Measurements from ENCODE around the gene LAIR2.

LAIR2 gene, protein sequence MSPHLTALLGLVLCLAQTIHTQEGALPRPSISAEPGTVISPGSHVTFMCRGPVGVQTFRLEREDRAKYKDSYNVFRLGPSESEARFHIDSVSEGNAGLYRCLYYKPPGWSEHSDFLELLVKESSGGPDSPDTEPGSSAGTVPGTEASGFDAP

DNA sequence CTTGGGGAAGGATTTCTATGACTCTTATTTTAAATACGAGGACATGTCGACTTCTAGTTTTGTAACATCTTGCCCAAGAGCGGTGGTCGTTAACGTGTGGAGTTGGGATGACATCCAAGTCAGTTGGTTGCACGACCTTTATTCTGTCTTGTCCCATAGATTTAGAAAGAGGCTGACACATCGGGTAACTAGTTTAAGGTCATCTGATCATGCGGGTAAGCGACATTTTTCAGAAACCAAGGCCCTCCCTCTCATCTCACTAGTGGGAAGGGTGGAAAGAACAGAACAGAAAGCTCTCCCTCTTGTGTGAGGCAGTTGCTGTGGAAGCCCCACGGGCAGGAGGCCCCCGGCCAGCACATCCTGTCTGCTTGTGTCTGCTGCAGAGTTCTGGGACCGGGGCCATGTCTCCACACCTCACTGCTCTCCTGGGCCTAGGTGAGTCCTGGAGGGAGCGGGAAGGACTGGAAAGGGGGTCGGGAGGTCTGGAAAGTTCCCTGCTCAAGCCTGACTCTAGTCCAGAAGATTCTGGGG is at the start of gene LAIR2:
Gene LAIR2 (plus strand): TSS at position 314 of the 531 bp plus-strand sequence. CDS start 88 bp downstream, at position 402.
- DNase-seq (ENCODE audit: insufficient read length, low spot score) (no peak), FAIRE-seq (no peak)

DNA sequence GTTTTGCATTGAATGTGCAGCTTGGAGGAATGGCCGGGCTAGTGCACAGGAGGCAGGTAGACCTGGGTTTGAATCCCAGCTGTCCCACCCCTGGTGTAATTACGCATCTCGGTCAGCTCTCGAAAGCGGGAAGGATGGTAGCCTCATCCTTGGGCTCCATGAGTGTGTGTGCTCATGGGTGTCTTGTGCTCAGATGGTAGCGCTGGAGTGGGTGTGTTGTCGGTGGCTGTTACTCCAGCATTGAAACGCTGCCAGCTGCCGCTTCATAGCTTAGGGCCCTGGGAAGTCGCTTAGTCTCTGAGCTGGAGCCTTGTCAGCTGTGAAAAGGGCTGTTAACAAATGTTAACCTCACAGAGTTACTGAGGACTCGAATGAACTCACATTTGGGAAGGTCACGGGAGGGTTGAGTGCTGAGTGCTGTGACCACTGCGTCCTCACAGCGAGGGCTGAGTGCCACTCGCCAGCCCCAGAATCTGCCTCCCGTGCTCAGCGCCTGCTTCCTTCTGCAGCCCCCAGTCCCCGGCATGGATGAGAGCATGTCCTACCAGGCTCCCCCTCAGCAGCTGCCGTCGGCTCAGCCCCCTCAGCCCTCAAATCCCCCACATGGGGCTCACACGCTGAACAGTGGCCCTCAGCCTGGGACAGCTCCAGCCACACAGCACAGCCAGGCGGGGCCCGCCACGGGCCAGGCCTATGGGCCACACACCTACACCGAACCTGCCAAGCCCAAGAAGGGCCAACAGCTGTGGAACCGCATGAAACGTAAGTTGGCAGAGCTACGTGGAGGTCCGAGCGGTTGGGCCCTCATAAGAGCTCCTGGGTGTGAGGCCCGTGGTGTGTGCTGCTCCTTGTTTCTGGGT is 48.5 kb upstream of the LAIR2 start:
- FAIRE-seq = no peak
- no peak for DNase-seq (ENCODE audit: insufficient read length, low spot score)

DNA sequence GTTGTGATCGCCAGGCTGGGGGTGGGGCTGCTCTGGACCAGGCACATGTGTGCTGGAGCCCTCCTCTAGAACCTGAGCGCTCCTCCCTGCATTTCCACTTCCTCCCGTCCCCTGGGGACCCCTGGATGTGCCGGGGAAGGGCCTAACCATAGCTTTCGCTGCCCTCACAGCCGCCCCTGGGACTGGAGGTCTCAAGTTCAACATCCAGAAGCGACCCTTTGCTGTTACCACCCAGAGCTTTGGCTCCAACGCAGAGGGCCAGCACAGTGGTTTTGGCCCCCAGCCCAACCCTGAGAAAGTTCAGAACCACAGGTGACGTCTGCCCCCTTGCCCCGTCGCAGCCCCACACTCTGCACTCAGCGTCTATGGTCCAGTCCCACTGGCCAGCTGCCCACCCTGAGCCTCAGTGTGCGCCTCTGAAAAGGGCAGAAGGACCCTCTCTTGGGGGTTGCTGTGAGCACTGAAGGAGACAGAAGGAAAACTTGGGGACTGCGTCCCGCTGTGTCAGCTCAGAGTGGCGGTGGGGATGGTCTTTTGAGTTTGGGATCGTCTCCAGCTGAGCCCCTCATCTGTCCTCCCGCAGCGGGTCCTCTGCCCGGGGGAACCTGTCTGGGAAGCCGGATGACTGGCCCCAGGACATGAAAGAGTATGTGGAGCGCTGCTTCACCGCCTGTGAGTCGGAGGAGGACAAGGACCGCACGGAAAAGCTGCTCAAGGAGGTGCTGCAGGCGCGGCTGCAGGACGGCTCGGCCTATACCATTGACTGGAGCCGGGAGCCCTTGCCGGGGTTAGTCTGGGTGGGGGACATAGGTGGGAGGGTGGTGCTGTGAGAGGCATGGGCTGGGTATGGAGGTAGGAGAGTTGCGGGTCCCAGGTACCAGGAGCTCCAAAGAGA is 47.6 kb upstream of the LAIR2 start:
- FAIRE-seq = no peak
- DNase-seq (ENCODE audit: insufficient read length, low spot score) = no peak

DNA sequence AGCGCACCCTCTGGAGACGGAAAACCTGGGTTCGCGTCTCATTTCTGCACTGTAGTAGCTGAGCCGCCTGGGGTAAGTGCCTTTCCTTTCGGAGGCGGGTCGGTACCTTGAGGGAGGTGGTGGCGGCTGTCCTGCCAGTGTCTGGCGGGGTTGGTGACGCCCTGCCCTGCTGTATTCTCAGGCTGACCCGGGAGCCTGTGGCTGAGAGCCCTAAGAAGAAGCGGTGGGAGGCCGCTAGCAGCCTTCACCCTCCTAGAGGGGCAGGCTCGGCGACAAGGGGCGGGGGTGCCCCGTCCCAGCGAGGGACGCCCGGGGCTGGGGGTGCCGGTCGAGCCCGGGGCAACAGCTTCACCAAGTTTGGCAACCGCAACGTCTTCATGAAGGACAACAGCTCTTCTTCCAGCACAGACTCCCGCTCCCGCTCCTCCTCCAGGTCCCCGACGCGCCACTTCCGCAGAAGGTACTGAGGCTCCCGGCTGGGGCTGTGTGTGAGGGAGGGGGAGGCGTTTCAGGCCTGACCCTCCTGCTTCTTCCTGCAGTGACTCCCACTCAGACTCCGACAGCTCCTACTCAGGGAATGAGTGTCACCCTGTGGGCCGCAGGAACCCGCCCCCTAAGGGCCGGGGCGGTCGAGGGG is 46.7 kb upstream of the LAIR2 start:
- FAIRE-seq (no peak), DNase-seq (ENCODE audit: insufficient read length, low spot score) (no peak)

DNA sequence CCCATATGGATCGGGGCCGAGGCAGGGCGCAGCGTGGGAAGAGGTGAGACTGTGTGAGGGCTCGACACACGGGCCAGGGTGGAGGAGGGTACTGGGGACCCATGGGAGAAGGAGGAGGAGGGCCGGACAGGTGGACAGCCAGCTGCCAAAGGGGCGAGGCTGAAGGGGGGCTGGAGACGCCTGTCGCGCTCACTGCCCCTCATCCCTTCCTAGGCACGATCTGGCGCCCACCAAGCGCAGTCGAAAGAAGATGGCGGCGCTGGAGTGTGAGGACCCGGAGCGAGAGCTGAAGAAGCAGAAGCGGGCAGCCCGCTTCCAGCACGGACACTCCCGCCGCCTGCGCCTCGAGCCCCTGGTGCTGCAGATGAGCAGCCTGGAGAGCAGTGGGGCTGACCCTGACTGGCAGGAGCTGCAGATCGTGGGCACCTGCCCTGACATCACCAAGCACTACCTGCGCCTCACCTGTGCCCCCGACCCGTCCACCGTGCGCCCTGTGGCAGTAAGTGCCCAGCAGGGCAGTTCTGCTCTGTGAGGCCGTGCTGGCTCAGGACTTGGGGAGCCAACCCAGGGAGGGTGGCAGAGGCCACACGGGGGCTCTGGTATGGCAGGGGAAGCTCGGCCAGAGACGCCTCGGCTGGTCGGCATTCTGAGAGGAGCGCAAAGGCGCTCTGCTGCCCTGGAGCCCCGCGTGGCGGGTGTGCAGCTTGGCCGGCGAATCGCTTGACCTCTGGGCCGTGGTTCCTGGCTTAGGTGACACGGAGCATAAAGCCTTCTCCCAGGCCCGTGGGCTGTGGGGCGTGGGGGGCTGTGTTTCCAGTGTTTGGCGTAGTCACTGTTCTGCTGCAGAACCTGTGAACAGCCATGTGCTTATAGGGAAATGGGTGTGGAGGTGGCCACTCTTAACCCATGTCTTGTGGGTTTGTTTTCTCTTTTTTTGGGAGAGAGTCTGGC is 45.9 kb upstream of the LAIR2 start:
- FAIRE-seq = no peak
- no peak for DNase-seq (ENCODE audit: insufficient read length, low spot score)

DNA sequence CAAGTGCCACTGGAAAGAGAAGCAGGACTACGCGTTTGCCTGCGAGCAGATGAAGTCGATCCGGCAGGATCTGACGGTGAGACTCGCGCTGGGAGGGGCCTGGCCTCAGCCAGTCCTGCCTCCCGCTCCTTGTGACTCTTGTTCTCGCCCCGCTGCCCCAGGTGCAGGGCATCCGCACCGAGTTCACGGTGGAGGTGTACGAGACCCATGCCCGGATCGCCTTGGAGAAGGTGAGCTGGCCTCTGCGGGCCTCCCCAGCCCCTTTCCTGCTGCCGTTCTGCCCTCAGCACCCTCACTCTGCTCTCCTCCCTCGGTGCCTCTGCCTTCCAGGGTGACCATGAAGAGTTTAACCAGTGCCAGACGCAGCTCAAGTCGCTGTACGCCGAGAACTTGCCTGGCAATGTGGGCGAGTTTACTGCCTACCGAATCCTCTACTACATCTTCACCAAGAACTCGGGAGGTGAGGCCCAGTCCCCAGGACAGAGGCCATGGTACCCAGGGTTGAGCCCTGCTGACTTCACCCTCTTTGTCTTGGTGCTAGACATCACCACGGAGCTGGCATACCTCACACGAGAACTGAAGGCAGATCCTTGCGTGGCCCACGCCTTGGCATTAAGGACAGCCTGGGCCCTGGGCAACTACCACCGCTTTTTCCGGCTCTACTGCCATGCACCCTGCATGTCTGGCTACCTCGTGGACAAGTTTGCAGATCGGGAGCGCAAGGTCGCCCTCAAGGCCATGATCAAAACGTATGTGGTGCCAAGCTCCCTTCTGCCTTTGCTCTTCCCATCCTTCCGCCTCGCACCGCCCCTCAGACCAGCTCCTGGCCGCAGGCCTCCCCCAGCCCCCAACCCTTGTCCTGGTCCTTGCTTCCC is 44.6 kb upstream of the LAIR2 start:
- DNase-seq (ENCODE audit: insufficient read length, low spot score) = no peak
- FAIRE-seq = no peak

DNA sequence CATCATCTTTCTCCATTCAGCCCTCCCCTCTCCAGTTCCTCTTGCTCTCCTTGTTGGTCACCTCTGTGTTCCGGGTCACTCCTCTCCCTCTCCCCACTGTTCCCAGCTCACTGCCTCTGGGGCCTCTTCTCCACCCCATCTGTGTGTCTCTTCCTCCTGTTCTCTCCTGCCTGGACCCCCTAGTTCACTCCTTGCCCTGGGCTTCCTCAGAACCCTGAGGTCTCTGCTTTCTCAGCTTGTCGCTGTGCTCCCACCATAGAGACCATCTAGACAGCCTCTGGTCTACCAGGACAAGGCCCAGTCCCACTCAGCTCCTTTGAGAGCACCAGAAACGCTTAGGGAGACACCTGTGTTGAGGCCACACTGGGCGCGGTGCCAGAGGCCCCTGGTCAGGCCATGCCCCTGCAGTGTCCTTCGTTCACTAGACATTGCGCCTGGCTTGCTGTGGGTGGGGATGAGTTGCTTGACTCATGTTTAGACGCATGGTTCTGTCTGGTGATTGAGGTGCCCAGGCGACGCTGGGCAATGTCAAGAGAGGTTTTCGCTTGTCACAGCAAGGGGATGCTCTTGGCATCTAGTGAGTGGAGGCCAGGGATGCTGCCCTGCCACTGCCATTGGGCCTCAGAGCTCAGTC is 43.9 kb upstream of the LAIR2 start:
- DNase-seq (ENCODE audit: insufficient read length, low spot score) (no peak), FAIRE-seq (no peak)

DNA sequence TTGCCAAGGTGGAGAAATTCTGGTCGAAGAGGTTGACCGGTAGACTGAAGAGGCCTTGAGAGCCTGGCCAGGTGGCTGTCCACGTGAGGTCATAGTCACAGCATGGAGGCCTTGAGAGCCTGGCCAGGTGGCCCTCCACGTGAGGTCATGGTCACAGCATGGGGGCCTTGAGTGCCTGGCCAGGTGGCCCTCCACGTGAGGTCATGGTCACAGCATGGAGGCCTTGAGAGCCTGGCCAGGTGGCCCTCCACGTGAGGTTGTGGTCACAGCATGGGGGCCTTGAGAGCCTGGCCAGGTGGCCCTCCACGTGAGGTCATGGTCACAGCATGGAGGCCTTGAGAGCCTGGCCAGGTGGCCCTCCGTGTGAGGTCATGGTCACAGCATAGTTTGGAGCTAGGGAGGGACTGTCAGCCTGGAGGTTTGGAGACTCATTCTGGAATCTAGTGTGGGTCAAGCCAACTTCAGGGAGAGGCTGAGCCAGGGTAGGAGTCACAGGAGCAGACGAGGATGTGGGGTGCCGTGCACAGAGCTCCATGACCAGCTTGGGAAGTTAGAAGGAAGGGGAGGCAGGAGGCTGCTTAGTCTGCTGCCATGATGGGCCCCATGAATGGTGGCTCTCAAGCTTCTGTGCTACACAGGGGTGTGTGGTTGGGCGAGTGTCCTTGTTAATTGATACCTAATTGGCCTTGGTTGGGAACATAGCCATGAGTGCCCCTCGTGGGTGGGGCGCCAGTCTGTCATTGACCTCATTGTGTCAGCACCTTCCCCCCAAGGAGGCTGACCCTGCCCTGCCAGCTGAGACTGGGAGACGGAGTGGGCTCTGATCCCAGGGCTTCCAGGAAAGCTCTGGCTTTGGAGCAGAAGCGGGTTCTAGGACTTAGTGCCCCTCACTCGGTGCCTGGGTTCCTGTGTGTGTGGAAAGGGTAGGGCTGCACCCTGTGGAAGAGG is 43.1 kb upstream of the LAIR2 start:
- DNase-seq (ENCODE audit: insufficient read length, low spot score) (no peak), FAIRE-seq (no peak)

DNA sequence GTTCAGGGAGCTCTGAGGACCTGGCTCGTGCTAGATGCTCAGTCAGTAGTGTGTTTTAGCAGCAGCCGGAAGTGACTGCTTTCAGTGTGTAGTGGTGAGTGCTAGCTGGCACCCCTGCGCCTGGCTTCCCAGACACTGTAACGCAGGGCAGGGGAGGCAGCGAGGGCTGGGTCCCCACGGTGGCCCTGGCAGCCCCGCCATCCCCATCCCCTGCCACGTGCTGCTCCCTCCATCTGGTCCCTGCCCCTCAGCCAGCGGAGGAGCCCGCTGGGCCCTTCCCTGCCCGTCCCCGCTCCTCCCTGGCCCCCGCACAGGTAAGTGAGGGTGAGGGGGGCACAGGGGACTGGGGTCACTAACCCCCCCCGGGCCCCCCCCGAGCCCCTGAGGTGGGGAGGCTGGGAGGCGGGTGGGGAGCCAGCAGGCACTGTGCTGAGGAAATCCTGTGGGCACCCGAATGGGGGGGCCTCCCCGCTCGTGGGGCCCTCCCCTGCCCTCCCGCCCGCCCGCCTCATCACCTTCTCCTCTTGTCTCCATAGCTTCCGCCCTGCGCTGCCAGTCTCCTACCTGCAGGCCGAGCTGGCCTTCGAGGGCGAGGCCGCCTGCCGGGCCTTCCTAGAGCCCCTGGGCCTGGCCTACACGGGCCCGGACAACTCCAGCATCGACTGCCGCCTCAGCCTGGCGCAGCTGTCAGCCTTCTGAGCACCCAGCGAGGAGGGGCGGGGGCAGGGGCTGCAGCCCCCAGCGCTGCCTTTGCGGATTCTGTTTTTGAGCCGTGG is 42.2 kb upstream of the LAIR2 start:
- FAIRE-seq (no peak), DNase-seq (ENCODE audit: insufficient read length, low spot score) (no peak)

DNA sequence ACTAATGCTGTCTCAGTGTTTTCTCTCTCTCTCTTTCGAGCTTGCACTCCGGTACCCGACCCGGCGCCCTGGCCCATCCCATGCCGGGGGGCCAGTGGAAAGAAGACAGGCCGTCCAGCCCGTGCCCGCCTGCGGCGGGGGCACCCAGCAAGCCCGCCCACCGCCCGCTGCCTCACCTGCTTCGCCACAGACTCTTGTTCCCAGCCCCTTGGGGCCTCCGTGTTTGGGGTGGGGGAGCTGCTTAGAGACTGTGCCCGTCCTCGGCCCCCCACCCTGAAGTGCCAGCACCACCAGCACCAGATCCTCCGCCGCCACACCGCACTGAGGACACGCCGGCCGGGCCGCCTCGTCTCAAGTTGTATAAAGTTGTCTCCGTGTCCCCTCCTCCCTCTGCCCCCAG is 41.4 kb upstream of the LAIR2 start:
- FAIRE-seq = no peak
- no peak for DNase-seq (ENCODE audit: insufficient read length, low spot score)

DNA sequence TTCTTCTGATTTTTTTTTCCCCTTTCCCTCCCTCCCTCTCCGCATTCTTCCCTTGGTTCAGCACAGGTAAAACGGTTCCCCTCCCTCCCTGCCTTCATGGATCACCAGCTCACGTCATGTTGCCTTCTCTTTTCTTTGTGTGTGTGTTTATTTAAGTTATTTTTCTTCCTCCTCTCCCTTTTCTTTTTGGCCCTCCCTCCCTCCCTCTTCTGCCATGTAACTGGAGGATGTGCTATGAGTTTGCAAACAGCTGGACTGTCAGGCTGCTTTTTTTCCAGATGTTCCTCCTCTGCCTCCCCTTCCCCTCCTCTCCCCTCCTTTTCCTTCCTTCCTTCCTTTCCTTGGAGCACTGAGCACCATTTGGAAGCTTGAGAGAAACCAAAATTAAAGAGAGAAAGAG is 41.0 kb upstream of the LAIR2 start:
- FAIRE-seq = peak; percentile 11
- DNase-seq (ENCODE audit: insufficient read length, low spot score) = no peak

DNA sequence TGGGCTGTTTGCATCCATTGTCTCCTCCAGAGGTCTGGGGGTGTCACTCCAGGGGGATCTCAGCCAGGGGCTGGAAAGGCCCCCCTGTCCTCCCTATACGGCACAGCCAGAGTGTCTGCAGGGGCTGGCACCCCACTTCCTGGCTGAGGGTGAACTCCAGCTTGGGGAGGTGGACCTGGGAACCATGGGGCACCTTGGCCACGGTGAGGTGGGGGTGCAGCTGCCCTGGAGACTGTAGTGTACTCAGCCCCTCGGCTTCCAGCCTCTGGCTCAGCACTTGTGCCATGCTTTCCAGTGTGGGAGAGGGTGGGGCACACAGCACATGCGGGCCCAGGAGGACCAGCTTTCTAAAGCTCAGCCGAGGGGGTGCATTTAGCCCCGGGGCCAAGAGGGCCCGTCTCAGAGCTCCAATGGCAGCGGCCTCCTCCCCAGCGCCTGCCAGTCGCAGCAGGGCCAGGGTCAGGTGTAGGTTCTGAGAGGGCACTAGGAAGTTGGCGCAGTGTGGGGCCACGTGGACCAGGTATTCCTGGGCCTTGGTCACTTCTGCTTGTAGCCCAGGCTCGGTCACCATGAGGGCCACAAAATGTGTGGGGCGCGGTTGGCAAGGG is 40.5 kb upstream of the LAIR2 start:
- DNase-seq (ENCODE audit: insufficient read length, low spot score) (no peak), FAIRE-seq (no peak)

DNA sequence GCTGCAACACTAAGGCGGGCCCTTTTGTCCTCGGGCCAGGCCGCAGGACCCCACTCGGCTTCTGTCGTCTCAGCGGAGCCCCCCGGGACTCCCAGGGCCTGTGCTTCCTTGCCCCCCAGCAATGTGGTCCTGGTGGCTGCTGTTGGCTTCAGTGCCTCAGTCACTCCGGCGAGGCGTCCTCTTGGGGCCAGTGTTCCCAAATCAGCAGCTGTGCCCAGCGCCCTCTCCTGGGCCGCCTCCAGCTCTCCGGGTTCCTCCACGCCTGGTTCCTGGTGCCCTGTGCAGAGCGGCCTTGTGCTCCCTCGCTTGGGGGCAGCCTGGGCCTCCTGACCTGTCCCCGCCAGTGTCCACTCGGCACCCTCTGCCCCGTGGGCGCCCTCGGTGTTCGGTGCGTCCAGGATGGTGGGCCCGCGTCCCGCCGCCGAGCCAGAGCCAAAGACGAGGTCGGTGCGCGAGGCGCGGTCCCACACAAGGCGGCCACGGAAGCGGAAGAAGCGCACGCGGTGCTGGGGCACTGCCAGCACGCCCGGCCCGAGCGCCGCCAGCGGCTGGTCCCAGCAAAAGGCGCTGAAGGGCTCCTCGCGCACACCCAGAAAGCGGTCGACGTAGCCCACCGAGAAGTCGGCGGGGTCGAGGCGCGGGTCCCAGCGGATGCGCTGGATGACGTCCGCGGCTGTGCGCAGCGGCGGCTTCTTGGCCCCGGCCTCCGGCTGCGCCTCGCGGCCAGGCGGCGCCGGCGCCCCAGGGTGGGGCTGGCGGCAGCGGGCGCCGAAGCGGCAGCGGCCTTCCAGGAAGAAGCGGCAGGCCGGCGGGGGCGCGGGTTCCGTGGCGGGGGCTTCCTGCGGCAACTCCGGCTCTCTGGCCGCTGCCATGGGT is 39.7 kb upstream of the LAIR2 start:
- FAIRE-seq = peak; percentile 86
- no peak for DNase-seq (ENCODE audit: insufficient read length, low spot score)

DNA sequence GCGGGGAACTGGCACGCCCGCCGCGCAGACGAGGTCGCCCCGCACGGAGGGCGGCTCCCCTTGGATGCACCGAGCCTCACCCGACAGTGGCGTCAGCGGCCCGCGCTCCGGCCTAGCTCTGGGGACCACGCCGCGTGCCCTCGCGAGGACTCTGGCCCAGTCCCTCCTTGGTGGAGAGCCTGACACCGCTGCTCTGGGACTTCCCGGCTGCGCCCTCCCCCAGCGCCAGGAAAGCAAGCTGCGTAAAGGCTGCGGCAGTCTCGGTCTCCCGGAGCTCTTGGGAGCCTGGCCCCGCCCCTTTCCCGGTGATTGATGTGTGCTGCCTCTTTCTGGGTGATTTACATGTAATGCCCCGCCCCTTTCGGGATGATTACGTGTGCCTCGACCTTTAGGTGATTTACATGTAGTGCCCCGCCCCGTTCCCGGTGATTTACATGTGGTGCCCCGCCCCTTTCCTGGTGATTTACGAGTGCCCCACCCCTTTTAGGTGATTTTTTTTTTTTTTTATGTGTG is 39.0 kb upstream of the LAIR2 start, which contains the start of gene LENG9:
Gene LENG9 (minus strand): TSS at position 248 of the 513 bp plus-strand sequence. CDS start 252 bp downstream, outside the sequence.
- FAIRE-seq (no peak), DNase-seq (ENCODE audit: insufficient read length, low spot score) (peak; percentile 88)

Measured in GM19239 (cell line).